Gastroesophageal sphincter (tissue), 3 donors: Measurements from ENCODE around the gene C20orf144.

Experiments
- CTCF ChIP-seq, 4 experiments: fragments of 200-600 bp in 2 of 4; fragments of 450-650 bp in 2 of 4; sonication (generic) in 1 of 4; IDR thresholded peaks; one replicate each; pipeline ENCODE4 v1.5.1; 2017 to 2019; ENCODE audit warnings: antibody characterized with exemption in 4 of 4, mild to moderate bottlenecking in 2 of 4, moderate library complexity in 2 of 4
- EP300 ChIP-seq: sonication (generic); formaldehyde crosslinking; IDR thresholded peaks from one replicate; pipeline ENCODE4 v1.6.1; 2017; ENCODE audit warnings: antibody characterized with exemption, mild to moderate bottlenecking
- POLR2AphosphoS5 ChIP-seq: sonication (generic); formaldehyde crosslinking; IDR thresholded peaks from one replicate; pipeline ENCODE4 v1.6.1; 2017; ENCODE audit warnings: antibody characterized with exemption

- TF ChIP-seq CTCF (IDR thresholded peaks at IDR 0.05) (no peak), EP300 (no peak), POLR2AphosphoS5 (no peak)
Measured at GRCh38 chr20:33654680-33655161, 7.4 kb upstream of the C20orf144 start.
